ENCODE measurements around the gene THBS1.

DNA sequence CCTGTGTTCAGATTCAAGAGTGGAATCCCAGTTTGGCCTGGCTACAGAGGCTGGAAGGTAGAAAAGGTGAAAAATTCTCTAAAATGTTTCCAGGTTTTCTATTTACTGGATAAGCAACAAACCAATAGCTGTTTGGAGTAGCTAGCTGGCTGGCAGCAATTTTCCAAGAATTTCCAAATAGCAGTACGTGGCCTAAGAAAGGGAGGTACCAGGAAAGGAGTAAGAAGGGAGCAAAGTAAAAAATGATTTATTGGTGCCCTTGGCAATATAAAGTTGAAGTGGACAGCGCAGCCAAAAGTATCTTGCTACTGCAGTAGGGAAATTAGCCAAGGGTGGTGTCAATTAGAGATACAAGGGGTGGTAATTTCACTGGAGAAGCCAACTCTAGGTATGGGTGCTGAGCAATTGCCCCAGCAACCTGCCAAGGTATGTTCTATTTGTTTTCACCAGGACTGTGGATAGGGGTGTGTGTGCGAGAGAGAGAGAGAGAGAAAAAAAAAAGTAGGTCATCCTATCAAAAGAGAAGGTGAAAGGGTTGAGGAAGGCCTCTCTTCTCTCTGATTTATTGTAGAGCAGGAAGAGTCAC lies 40.8 kb upstream of the THBS1 start:
- TF ChIP-seq, protein P1, sequence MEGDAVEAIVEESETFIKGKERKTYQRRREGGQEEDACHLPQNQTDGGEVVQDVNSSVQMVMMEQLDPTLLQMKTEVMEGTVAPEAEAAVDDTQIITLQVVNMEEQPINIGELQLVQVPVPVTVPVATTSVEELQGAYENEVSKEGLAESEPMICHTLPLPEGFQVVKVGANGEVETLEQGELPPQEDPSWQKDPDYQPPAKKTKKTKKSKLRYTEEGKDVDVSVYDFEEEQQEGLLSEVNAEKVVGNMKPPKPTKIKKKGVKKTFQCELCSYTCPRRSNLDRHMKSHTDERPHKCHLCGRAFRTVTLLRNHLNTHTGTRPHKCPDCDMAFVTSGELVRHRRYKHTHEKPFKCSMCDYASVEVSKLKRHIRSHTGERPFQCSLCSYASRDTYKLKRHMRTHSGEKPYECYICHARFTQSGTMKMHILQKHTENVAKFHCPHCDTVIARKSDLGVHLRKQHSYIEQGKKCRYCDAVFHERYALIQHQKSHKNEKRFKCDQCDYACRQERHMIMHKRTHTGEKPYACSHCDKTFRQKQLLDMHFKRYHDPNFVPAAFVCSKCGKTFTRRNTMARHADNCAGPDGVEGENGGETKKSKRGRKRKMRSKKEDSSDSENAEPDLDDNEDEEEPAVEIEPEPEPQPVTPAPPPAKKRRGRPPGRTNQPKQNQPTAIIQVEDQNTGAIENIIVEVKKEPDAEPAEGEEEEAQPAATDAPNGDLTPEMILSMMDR (IDR thresholded peaks at IDR 0.05; ENCODE audit: insufficient read depth, low read length): no peak
- TF ChIP-seq, protein P2, sequence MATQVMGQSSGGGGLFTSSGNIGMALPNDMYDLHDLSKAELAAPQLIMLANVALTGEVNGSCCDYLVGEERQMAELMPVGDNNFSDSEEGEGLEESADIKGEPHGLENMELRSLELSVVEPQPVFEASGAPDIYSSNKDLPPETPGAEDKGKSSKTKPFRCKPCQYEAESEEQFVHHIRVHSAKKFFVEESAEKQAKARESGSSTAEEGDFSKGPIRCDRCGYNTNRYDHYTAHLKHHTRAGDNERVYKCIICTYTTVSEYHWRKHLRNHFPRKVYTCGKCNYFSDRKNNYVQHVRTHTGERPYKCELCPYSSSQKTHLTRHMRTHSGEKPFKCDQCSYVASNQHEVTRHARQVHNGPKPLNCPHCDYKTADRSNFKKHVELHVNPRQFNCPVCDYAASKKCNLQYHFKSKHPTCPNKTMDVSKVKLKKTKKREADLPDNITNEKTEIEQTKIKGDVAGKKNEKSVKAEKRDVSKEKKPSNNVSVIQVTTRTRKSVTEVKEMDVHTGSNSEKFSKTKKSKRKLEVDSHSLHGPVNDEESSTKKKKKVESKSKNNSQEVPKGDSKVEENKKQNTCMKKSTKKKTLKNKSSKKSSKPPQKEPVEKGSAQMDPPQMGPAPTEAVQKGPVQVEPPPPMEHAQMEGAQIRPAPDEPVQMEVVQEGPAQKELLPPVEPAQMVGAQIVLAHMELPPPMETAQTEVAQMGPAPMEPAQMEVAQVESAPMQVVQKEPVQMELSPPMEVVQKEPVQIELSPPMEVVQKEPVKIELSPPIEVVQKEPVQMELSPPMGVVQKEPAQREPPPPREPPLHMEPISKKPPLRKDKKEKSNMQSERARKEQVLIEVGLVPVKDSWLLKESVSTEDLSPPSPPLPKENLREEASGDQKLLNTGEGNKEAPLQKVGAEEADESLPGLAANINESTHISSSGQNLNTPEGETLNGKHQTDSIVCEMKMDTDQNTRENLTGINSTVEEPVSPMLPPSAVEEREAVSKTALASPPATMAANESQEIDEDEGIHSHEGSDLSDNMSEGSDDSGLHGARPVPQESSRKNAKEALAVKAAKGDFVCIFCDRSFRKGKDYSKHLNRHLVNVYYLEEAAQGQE (IDR thresholded peaks at IDR 0.05; ENCODE audit: insufficient replicate concordance, low read depth): no peak

All from HL-60 (cell line).